PC-3 (cell line): ENCODE measurements around the gene TNIP1.

Experiments used
- EZH2phosphoT487 ChIP-seq: fragments of 300-600 bp; sonication (generic); IDR thresholded peaks from 2 replicates; pipeline ENCODE4 v1.6.1; 2018; ENCODE audit warnings: mild to moderate bottlenecking, antibody characterized with exemption, low read length, borderline replicate concordance
- TF ChIP-seq, protein P1 (sequence below): fragments of 300-600 bp; sonication (generic); conservative IDR thresholded peaks from 2 replicates; pipeline ENCODE4 v1.5.1; 2017; ENCODE audit warnings: antibody characterized with exemption, low read depth, mild to moderate bottlenecking, low read length

DNA sequence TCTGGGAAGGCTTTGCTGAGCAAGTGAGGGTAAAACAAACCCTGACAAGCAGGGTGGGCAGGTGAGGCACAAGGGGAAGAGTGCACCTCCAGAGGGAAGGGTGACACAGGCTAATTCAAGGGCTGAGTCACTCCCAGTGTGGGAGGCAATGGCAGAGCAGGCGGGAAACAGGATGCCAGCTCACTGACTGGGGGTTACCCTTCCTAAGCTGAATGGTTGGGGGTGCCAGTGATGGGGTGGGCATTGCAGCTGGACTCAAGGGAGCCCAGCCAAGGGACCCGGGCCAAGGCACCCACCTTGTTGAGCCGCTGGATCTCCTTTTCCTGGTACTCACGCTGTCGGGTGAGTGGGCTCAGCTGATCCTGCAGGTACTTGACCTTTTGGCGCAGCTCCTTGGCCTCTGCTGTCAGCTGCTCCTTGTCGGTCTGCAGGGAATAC lies 42.0 kb downstream of the TNIP1 start:
- TF ChIP-seq, protein P1, sequence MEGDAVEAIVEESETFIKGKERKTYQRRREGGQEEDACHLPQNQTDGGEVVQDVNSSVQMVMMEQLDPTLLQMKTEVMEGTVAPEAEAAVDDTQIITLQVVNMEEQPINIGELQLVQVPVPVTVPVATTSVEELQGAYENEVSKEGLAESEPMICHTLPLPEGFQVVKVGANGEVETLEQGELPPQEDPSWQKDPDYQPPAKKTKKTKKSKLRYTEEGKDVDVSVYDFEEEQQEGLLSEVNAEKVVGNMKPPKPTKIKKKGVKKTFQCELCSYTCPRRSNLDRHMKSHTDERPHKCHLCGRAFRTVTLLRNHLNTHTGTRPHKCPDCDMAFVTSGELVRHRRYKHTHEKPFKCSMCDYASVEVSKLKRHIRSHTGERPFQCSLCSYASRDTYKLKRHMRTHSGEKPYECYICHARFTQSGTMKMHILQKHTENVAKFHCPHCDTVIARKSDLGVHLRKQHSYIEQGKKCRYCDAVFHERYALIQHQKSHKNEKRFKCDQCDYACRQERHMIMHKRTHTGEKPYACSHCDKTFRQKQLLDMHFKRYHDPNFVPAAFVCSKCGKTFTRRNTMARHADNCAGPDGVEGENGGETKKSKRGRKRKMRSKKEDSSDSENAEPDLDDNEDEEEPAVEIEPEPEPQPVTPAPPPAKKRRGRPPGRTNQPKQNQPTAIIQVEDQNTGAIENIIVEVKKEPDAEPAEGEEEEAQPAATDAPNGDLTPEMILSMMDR, result no peak
- TF ChIP-seq EZH2phosphoT487, result no peak
